ENCODE measurements around the gene SV2C. TPM values are rescaled to one million over a fixed set of nuclear protein-coding genes. Genes with fewer than 3 reads are reported as not detected.

SV2C gene
- total RNA-seq, 1 experiment from 2014 or later = 0.09 TPM

- H3K9me3 Mint-ChIP-seq = no peaks in the 10 kb centered on the region
- peak overlapping the region; percentile 36 for H3K27ac Mint-ChIP-seq
- no peaks in the 10 kb centered on the region for H3K27me3 Mint-ChIP-seq (ENCODE audit: low read depth)
- TF ChIP-seq JAZF1 (CRISPR knock-in tag; IDR thresholded peaks at IDR 0.05) = no peak
- TF ChIP-seq, protein P1, sequence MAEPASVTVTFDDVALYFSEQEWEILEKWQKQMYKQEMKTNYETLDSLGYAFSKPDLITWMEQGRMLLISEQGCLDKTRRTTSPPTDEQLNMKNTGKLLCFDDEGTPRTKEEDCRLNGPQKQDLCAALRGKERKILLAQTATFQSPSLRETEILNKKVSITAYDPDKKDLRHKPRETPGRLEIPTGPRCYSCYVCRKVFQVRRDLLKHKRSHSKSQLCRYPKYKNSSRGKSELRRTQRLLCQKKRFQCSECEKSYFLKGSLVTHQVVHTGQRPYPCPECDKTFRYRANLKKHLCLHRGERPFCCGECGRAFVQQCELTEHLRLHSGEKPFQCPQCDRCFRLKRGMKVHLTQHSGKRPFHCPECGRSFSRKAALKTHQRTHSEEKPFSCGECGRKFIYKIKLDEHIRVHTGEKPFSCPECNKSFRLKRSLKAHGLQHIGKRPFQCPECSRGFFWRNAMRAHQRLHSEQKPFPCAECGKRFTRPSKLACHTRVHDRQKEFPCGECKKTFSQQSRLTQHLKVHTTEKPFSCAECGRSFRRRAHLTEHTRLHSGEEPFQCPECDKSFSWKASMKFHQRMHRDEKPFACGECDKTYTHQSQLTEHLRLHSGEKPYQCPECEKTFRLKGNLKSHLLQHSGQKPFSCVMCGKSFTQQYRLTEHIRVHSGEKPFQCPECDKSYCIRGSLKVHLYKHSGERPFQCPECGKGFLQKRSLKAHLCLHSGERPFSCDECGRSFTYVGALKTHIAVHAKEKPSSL (CRISPR knock-in tag; conservative IDR thresholded peaks at IDR 0.05) = no peak
- TF ChIP-seq ZNF263 (CRISPR knock-in tag; IDR thresholded peaks at IDR 0.05; ENCODE audit: low read depth) = no peak
- TF ChIP-seq FOXK1 (CRISPR knock-in tag; IDR thresholded peaks at IDR 0.05) = no peak
- TF ChIP-seq, protein P2, sequence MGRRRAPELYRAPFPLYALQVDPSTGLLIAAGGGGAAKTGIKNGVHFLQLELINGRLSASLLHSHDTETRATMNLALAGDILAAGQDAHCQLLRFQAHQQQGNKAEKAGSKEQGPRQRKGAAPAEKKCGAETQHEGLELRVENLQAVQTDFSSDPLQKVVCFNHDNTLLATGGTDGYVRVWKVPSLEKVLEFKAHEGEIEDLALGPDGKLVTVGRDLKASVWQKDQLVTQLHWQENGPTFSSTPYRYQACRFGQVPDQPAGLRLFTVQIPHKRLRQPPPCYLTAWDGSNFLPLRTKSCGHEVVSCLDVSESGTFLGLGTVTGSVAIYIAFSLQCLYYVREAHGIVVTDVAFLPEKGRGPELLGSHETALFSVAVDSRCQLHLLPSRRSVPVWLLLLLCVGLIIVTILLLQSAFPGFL (CRISPR knock-in tag; IDR thresholded peaks at IDR 0.05; ENCODE audit: borderline replicate concordance) = no peak
- TF ChIP-seq, protein P3, sequence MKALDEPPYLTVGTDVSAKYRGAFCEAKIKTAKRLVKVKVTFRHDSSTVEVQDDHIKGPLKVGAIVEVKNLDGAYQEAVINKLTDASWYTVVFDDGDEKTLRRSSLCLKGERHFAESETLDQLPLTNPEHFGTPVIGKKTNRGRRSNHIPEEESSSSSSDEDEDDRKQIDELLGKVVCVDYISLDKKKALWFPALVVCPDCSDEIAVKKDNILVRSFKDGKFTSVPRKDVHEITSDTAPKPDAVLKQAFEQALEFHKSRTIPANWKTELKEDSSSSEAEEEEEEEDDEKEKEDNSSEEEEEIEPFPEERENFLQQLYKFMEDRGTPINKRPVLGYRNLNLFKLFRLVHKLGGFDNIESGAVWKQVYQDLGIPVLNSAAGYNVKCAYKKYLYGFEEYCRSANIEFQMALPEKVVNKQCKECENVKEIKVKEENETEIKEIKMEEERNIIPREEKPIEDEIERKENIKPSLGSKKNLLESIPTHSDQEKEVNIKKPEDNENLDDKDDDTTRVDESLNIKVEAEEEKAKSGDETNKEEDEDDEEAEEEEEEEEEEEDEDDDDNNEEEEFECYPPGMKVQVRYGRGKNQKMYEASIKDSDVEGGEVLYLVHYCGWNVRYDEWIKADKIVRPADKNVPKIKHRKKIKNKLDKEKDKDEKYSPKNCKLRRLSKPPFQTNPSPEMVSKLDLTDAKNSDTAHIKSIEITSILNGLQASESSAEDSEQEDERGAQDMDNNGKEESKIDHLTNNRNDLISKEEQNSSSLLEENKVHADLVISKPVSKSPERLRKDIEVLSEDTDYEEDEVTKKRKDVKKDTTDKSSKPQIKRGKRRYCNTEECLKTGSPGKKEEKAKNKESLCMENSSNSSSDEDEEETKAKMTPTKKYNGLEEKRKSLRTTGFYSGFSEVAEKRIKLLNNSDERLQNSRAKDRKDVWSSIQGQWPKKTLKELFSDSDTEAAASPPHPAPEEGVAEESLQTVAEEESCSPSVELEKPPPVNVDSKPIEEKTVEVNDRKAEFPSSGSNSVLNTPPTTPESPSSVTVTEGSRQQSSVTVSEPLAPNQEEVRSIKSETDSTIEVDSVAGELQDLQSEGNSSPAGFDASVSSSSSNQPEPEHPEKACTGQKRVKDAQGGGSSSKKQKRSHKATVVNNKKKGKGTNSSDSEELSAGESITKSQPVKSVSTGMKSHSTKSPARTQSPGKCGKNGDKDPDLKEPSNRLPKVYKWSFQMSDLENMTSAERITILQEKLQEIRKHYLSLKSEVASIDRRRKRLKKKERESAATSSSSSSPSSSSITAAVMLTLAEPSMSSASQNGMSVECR (CRISPR knock-in tag; IDR thresholded peaks at IDR 0.05; ENCODE audit: borderline replicate concordance) = no peak
- TF ChIP-seq ATF3 (CRISPR knock-in tag; conservative IDR thresholded peaks at IDR 0.05) = no peak
- no peak for TF ChIP-seq NR2C2 (CRISPR knock-in tag; IDR thresholded peaks at IDR 0.05)
- no peak for TF ChIP-seq ETV6 (CRISPR knock-in tag; IDR thresholded peaks at IDR 0.05)
- TF ChIP-seq, protein P4, sequence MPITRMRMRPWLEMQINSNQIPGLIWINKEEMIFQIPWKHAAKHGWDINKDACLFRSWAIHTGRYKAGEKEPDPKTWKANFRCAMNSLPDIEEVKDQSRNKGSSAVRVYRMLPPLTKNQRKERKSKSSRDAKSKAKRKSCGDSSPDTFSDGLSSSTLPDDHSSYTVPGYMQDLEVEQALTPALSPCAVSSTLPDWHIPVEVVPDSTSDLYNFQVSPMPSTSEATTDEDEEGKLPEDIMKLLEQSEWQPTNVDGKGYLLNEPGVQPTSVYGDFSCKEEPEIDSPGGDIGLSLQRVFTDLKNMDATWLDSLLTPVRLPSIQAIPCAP (CRISPR knock-in tag; IDR thresholded peaks at IDR 0.05) = no peak
- TF ChIP-seq SP1 (CRISPR knock-in tag; conservative IDR thresholded peaks at IDR 0.05) = no peak
- no peak for TF ChIP-seq RELA (CRISPR knock-in tag; IDR thresholded peaks at IDR 0.05; ENCODE audit: borderline replicate concordance)
- TF ChIP-seq KAT7 (CRISPR knock-in tag; IDR thresholded peaks at IDR 0.05; ENCODE audit: borderline replicate concordance) = no peak
- TF ChIP-seq, protein P5, sequence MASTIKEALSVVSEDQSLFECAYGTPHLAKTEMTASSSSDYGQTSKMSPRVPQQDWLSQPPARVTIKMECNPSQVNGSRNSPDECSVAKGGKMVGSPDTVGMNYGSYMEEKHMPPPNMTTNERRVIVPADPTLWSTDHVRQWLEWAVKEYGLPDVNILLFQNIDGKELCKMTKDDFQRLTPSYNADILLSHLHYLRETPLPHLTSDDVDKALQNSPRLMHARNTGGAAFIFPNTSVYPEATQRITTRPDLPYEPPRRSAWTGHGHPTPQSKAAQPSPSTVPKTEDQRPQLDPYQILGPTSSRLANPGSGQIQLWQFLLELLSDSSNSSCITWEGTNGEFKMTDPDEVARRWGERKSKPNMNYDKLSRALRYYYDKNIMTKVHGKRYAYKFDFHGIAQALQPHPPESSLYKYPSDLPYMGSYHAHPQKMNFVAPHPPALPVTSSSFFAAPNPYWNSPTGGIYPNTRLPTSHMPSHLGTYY (CRISPR knock-in tag; IDR thresholded peaks at IDR 0.05) = no peak
- no peak for TF ChIP-seq MAX (CRISPR knock-in tag; IDR thresholded peaks at IDR 0.05)
- no peak for TF ChIP-seq ZNF671 (CRISPR knock-in tag; IDR thresholded peaks at IDR 0.05)
- TF ChIP-seq CBFB (CRISPR knock-in tag; IDR thresholded peaks at IDR 0.05; ENCODE audit: low read depth) = no peak
- no peak for TF ChIP-seq ZMAT4 (CRISPR knock-in tag; IDR thresholded peaks at IDR 0.05)
- no peak for TF ChIP-seq ZBTB43 (CRISPR knock-in tag; IDR thresholded peaks at IDR 0.05)
- no peak for TF ChIP-seq FOXJ3 (CRISPR knock-in tag; IDR thresholded peaks at IDR 0.05; ENCODE audit: borderline replicate concordance)
- POLR2A ChIA-PET = no interaction called here
- CTCF ChIA-PET = interaction anchor here (0.7 to 1.5 kb wide), 2 partner anchors 151 to 482 kb away, joined by 3 to 8 read pairs; no protein-coding TSS in a partner anchor
- DNase-seq (ENCODE audit: low spot score) (no peak), ATAC-seq (peak; percentile 72)
- peaks cover 36% of the 10 kb centered on the region for H3K4me1 Mint-ChIP-seq
- no peak overlapping the region for H3K4me3 Mint-ChIP-seq
- no peaks in the 10 kb centered on the region for H3K36me3 Mint-ChIP-seq
These were observed 310.0 kb downstream of the SV2C start for GRCh38 chr5:76393035-76393680.
